Psoas muscle (tissue), 8 donors: ENCODE data around the gene USP24. TPM values are rescaled to one million over a fixed set of nuclear protein-coding genes. Genes with fewer than 3 reads are reported as not detected.

ENCODE experiments used
- ATAC-seq, 4 donors: fragments of 200-7000 bp; cut with Tn5 transposase; one replicate each; pipeline ENCODE4 v1.9.1; 2020; ENCODE audit warnings: moderate library complexity in 3 of 4, mild to moderate bottlenecking in 2 of 4
- DNase-seq, 2 donors: peaks; one replicate each; pipeline ENCODE4 v3.0.0-alpha.2; 2020
- H3K27ac ChIP-seq: fragments of 200-600 bp; one replicate; pipeline ENCODE4 v1.8.0; 2022
- H3K27me3 ChIP-seq, 3 donors: fragments of 200-600 bp in 1 of 3; one replicate each; pipeline versions ENCODE4 v1.6.1 to v1.8.0; 2013 to 2022; ENCODE audit warnings: low read length in 2 of 3, mild to moderate bottlenecking in 2 of 3, moderate library complexity in 1 of 3; ENCODE audit not compliant: insufficient read depth in 3 of 3
- H3K36me3 ChIP-seq, 2 donors: fragments of 200-600 bp in 1 of 2; one replicate each; pipeline versions ENCODE4 v1.6.1 to v1.8.0; 2013 to 2022; ENCODE audit warnings: low read depth in 1 of 2, mild to moderate bottlenecking in 1 of 2, moderate library complexity in 1 of 2; ENCODE audit not compliant: insufficient read depth in 1 of 2
- H3K4me1 ChIP-seq: fragments of 200-600 bp; one replicate; pipeline ENCODE4 v1.8.0; 2022
- H3K4me3 ChIP-seq: fragments of 200-600 bp; one replicate; pipeline ENCODE4 v1.8.0; 2022; ENCODE audit warnings: mild to moderate bottlenecking
- H3K9me3 ChIP-seq: fragments of 200-600 bp; one replicate; pipeline ENCODE4 v1.8.0; 2022
- CTCF ChIP-seq: fragments of 200-600 bp; IDR thresholded peaks from one replicate; pipeline ENCODE4 v1.8.0; 2022; ENCODE audit warnings: antibody characterized with exemption
- WGBS, 3 donors: extraction: QIAGEN DNeasy Blood & Tissue Kit; methylation state at CpG; one replicate each; pipeline versions ENCODE4 v1.1.6 to v1.1.7; 2013; 5-methylcytosine and 5-hydroxymethylcytosine counted together
- intact Hi-C, 2 donors: fragments of 100-400 bp; cut with DNase I; formaldehyde crosslinking; loops; one replicate each; pipeline versions ENCODE4 v1.11.0 to v1.14.2; 2022
- polyA plus RNA-seq, 3 donors: library from polyadenylated mRNA; stranded (reverse); fragments of 200-250 nt; gene quantifications; one replicate each; pipeline ENCODE4 v1.2.3, GENCODE V29; 2013
- total RNA-seq, 4 donors: library from RNA; stranded (reverse); fragmentation: NEBNext Ultra II Directional in 2 of 4; extraction: Animal tissue kit (Norgen Biotek cat#: 25700) in 2 of 4; gene quantifications; one replicate each; pipeline versions ENCODE4 v1.2.1 to v1.2.4, GENCODE V29; 2021 to 2023
- donor health status: healthy with polysubstance abuse.
- donor health status: DM: no; HTN: no; CAD: no; lungs with moderate emphysema.
- donor health status: Bipolar disorder and iron deficiency.
- donor health status: healthy.
- donor health status: DM: yes; HTN: yes; CAD: no.
- donor health status: DM: no; HTN: no; CAD: no.
- donor health status: DM: no; HTN: no; CAD: no.
- donor health status: DM: yes; HTN: yes; CAD: no.

Gene USP24
- total and polyA plus RNA-seq, 7 donors, result 14.6 to 67.9 (median 53.2) TPM

- no peak for TF ChIP-seq CTCF
- Histone ChIP-seq H3K4me3 (no peak overlapping the region), H3K27ac (no peak overlapping the region), H3K9me3 (no peaks in the 10 kb centered on the region), H3K36me3 (no peaks in the 10 kb centered on the region), H3K4me1 (peaks cover 14% of the 10 kb centered on the region), H3K27me3 (no peaks in the 10 kb centered on the region)
- intact Hi-C loops, result no loop called here
- ATAC-seq (peak in 1 of 4 donors; percentile 49), DNase-seq (no peak)
- WGBS, 3 donors, result 70 to 77% (median 77%) methylated on average over 6 of the region's 6 CpGs
Observed at GRCh38 chr1:55244476-55245099, 29.4 kb upstream of the USP24 start.

DNA sequence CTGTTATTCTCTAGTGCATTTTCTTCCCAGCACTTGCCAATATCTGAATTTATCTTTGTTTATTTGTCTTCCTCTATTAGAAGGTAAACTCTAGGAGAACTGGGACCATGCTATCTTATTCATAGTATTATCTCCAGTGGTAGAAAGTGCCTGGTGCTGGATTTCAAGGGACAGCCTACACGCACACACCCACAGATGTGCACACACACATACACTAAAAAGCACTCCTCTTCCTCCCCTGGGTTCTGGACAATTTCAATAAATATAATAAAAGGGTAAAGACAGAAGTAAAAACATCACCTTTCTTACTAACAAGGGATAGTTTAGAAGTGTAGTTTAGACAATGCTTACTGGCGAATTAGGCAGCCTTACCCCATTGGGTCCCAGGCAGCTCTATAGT lies 28.5 kb upstream of the USP24 start:
- H3K27ac ChIP-seq, result no peak overlapping the region
- H3K36me3 ChIP-seq, result no peaks in the 10 kb centered on the region
- 86 to 90% (median 90%) methylated on average over 2 of the region's 2 CpGs for WGBS, 3 donors
- ATAC-seq (no peak), DNase-seq (no peak)
- peaks cover 10% of the 10 kb centered on the region for H3K4me1 ChIP-seq
- H3K27me3 ChIP-seq, result no peaks in the 10 kb centered on the region
- intact Hi-C loops, result no loop called here
- no peak overlapping the region for H3K4me3 ChIP-seq
- no peak for TF ChIP-seq CTCF
- no peaks in the 10 kb centered on the region for H3K9me3 ChIP-seq

DNA sequence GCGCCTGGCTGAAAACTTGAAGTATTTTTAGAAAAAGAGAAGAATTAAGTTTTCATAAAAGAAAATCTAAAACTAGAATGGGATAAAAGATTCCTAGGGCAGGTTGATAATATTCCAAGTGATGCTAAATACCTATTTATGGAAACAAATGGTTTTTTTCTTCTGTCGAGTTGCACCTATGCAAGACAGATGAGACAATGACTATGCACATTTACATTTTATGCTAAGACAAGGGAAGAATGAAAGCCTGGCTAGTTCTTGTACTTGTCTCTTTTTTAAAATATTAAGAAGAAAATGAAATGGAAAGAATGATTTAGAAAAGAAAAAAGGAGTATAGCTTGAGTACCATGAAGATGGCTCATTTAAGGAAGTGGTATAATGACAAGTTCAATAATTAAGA lies 24.4 kb upstream of the USP24 start:
- H3K4me1 ChIP-seq, result no peaks in the 10 kb centered on the region
- no peak for ATAC-seq
- no peak overlapping the region for H3K4me3 ChIP-seq
- H3K27me3 ChIP-seq, result no peaks in the 10 kb centered on the region
- 61 to 88% (median 66%) methylated on average over 2 of the region's 2 CpGs for WGBS, 3 donors
- TF ChIP-seq CTCF, result no peak
- H3K36me3 ChIP-seq, result no peaks in the 10 kb centered on the region
- no peak overlapping the region for H3K27ac ChIP-seq
- H3K9me3 ChIP-seq, result no peaks in the 10 kb centered on the region
- intact Hi-C loops, result no loop called here
- no peak for DNase-seq

- intact Hi-C loops, result no loop called here
- ATAC-seq, result no peak
- no peak for TF ChIP-seq CTCF
- Histone ChIP-seq H3K9me3 (no peaks in the 10 kb centered on the region), H3K4me3 (no peak overlapping the region), H3K36me3 (no peaks in the 10 kb centered on the region), H3K27me3 (no peaks in the 10 kb centered on the region), H3K27ac (no peak overlapping the region), H3K4me1 (peaks cover 12% of the 10 kb centered on the region)
- DNase-seq, result no peak
- WGBS, 3 donors, result 52 to 66% (median 64%) methylated on average over 4 of the region's 4 CpGs
Observed at GRCh38 chr1:55235722-55236121, 20.6 kb upstream of the USP24 start.

- TF ChIP-seq CTCF, result no peak
- Histone ChIP-seq H3K27ac (no peak overlapping the region), H3K4me3 (no peak overlapping the region), H3K27me3 (no peaks in the 10 kb centered on the region), H3K4me1 (peaks cover 23% of the 10 kb centered on the region), H3K9me3 (no peaks in the 10 kb centered on the region), H3K36me3 (no peaks in the 10 kb centered on the region)
- WGBS, 3 donors, result 94 to 96% (median 94%) methylated on average over 3 of the region's 3 CpGs
- DNase-seq (no peak), ATAC-seq (no peak)
- intact Hi-C loops, result no loop called here
Observed at GRCh38 chr1:55234016-55234415, 18.9 kb upstream of the USP24 start.
